Adrenal gland (tissue), 12 donors: ENCODE results near the gene ECE2. TPM values are rescaled to one million over a fixed set of nuclear protein-coding genes. Genes with fewer than 3 reads are reported as not detected.
A peak's percentile ranks its signal among the peaks of the same experiment; 100 is the strongest.

ENCODE experiments used
- DNase-seq, 7 donors: peaks; one replicate each; pipeline ENCODE4 v3.0.0-alpha.2; 2019 to 2020
- H3K27ac ChIP-seq, 5 donors: fragments of 200-600 bp; sonication (generic) in 4 of 5; 1 replicate in 3 of 5; 2 replicates in 2 of 5; pipeline versions ENCODE4 v1.5.1 to v1.8.0; 2016 to 2020; ENCODE audit warnings: mild to moderate bottlenecking in 1 of 5
- H3K27me3 ChIP-seq: fragments of 200-600 bp; 2 replicates; pipeline ENCODE4 v1.8.0; 2021
- H3K36me3 ChIP-seq, 2 donors: fragments of 200-600 bp; replicated peaks in 1 of 2; 1 replicate in 1 of 2; 2 replicates in 1 of 2; pipeline versions ENCODE4 v1.5.1 to v1.8.0; 2018 to 2022
- H3K4me1 ChIP-seq, 2 donors: fragments of 200-600 bp; replicated peaks in 1 of 2; 1 replicate in 1 of 2; 2 replicates in 1 of 2; pipeline versions ENCODE4 v1.5.1 to v1.8.0; 2018 to 2021
- H3K4me3 ChIP-seq, 4 donors: fragments of 200-600 bp; sonication (generic) in 3 of 4; one replicate each; pipeline ENCODE4 v1.5.1; 2016 to 2018
- H3K9me3 ChIP-seq, 3 donors: fragments of 200-600 bp; sonication (generic) in 1 of 3; replicated peaks in 1 of 3; 1 replicate in 2 of 3; 2 replicates in 1 of 3; pipeline versions ENCODE4 v1.5.1 to v1.8.0; 2016 to 2021
- POLR2A ChIP-seq, 2 donors: fragments of 450-650 bp; IDR thresholded peaks; one replicate each; pipeline ENCODE4 v1.6.1; 2017; ENCODE audit warnings: antibody characterized with exemption in 2 of 2, mild to moderate bottlenecking in 2 of 2, moderate library complexity in 1 of 2
- WGBS, 4 donors: extraction: QIAGEN DNeasy Blood & Tissue Kit in 2 of 4; methylation state at CpG; one replicate each; pipeline versions ENCODE4 v1.1.5 to v1.1.7; 2013 to 2017; 5-methylcytosine and 5-hydroxymethylcytosine counted together
- intact Hi-C, 2 donors: fragments of 100-400 bp; cut with DNase I; formaldehyde crosslinking; loops; one replicate each; pipeline versions ENCODE4 v1.14.1 to v1.15.0; 2022 to 2023
- polyA plus RNA-seq, 3 donors: library from polyadenylated mRNA; stranded (reverse); fragments of 200-250 nt in 2 of 3; fragments of 350-450 nt in 1 of 3; fragmentation: Illumina TruSeq in 1 of 3; extraction: RNeasy Lipid Tissue Mini Kit (QIAGEN cat#74804) in 1 of 3; gene quantifications; one replicate each; pipeline ENCODE4 v1.2.3, GENCODE V29; 2013 to 2014
- total RNA-seq, 9 donors: library from RNA; depleted of rRNA in 4 of 9; stranded (reverse); fragments of >200 nt in 4 of 9; fragments of 120-200 nt in 1 of 9; fragmentation: NEBNext Ultra II Directional in 1 of 9; extraction: Animal tissue kit (Norgen Biotek cat#: 25700) in 1 of 9; gene quantifications; one replicate each; pipeline versions ENCODE4 v1.1.0 to v1.2.4, GENCODE V29; 2013 to 2023
- TF ChIP-seq, protein P1 (sequence below), 6 experiments: fragments of 450-650 bp in 4 of 6; fragments of 200-600 bp in 2 of 6; sonication (generic) in 1 of 6; IDR thresholded peaks; 1 replicate in 5 of 6; 2 replicates in 1 of 6; pipeline versions ENCODE4 v1.5.1 to v1.8.0; 2016 to 2021; ENCODE audit warnings: antibody characterized with exemption in 6 of 6, mild to moderate bottlenecking in 2 of 6, moderate library complexity in 1 of 6
- donor health status: healthy with polysubstance abuse.
- donor health status: Bipolar disorder and iron deficiency.
- donor health status: DM: yes; HTN: yes; CAD: no.
- donor health status: DM: no; HTN: no; CAD: no.
- donor health status: DM: no; HTN: no; CAD: no.
- donor health status: DM: yes; HTN: yes; CAD: no.

ECE2 gene
- total and polyA plus RNA-seq, 12 donors: 0.27 to 15.2 (median 5.8) TPM; not detected in 4

DNA sequence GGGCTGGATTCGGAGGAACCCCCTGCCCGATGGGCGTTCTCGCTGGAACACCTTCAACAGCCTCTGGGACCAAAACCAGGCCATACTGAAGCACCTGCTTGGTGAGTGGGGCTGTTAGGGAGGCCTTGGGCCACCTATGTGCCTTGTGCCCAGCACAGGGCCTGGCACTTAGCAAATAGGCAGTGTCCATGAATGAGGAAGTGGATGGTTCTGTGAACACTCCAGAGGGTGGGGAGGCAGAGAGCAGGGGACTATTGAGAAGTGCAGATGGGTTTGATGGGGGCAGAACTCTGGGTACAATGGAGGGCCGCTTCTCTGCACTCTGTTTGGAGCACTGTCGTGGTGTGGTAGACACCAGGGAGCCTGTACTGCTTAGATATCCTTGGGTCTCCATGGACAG, 1.5 kb downstream of the ECE2 start:
- Histone ChIP-seq H3K4me1 (no peaks in the 10 kb centered on the region), H3K4me3 (no peak overlapping the region), H3K27me3 (peaks cover 6% of the 10 kb centered on the region), H3K27ac (no peak overlapping the region), H3K36me3 (no peaks in the 10 kb centered on the region), H3K9me3 (no peaks in the 10 kb centered on the region)
- intact Hi-C loops: no loop called here
- no peak for DNase-seq
- whole genome bisulfite sequencing, 4 donors: 88 to 97% (median 94%) methylated on average over 3 to 6 of the region's 6 CpGs
- TF ChIP-seq, protein P1, sequence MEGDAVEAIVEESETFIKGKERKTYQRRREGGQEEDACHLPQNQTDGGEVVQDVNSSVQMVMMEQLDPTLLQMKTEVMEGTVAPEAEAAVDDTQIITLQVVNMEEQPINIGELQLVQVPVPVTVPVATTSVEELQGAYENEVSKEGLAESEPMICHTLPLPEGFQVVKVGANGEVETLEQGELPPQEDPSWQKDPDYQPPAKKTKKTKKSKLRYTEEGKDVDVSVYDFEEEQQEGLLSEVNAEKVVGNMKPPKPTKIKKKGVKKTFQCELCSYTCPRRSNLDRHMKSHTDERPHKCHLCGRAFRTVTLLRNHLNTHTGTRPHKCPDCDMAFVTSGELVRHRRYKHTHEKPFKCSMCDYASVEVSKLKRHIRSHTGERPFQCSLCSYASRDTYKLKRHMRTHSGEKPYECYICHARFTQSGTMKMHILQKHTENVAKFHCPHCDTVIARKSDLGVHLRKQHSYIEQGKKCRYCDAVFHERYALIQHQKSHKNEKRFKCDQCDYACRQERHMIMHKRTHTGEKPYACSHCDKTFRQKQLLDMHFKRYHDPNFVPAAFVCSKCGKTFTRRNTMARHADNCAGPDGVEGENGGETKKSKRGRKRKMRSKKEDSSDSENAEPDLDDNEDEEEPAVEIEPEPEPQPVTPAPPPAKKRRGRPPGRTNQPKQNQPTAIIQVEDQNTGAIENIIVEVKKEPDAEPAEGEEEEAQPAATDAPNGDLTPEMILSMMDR (IDR thresholded peaks at IDR 0.05): no peak

DNA sequence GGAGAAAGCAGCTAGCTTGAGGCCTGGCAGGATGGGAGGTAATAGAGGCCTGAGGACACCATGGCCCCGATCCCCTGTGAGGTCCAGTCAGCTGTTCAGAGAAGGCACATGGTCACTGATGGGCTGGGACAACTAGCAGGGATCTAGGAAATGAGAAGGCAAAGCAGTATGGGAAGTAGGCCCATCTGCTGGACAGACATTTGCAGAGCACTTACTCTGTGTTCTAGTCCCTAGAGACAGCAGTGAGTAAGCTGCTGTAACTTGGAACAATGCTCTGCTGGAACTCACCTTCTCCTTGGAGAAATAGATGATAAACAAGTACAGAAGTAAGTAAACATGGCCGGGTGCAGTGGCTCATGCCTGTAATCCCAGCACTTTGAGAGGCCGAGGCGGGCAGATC, 7.1 kb downstream of the ECE2 start:
- WGBS, 4 donors: 89 to 95% (median 94%) methylated on average over 4 of the region's 4 CpGs
- intact Hi-C loops: loop anchor here in 1 of 2 donors (10.0 kb wide), 1 partner anchor 388 kb away; no protein-coding TSS in a partner anchor

DNA sequence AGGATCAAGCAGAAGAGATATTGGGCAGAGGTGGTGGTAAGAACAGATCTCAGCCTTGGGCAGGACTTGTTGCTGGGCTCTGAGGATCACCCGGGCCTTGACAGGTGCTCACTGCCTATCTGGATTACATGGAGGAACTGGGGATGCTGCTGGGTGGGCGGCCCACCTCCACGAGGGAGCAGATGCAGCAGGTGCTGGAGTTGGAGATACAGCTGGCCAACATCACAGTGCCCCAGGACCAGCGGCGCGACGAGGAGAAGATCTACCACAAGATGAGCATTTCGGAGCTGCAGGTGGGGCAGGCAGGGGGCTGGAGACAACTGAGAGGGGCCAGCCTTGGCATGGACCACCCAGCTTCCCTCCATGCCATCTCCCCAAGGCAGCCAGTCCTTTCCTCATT, 7.9 kb downstream of the ECE2 start:
- WGBS, 4 donors: 84 to 90% (median 86%) methylated on average over 3 to 8 of the region's 8 CpGs
- intact Hi-C loops: loop anchor here in 1 of 2 donors (10.0 kb wide), 1 partner anchor 389 kb away; no protein-coding TSS in a partner anchor
- H3K4me3 ChIP-seq: no peak overlapping the region
- H3K4me1 ChIP-seq: no peaks in the 10 kb centered on the region
- TF ChIP-seq POLR2A (IDR thresholded peaks at IDR 0.05): no peak
- TF ChIP-seq, protein P1 (IDR thresholded peaks at IDR 0.05): no peak
- no peaks in the 10 kb centered on the region for H3K9me3 ChIP-seq
- no peak for DNase-seq
- no peaks in the 10 kb centered on the region for H3K36me3 ChIP-seq
- H3K27me3 ChIP-seq: no peaks in the 10 kb centered on the region
- H3K27ac ChIP-seq: no peak overlapping the region

More for the DNA sequence above, 7.1 kb downstream of the ECE2 start:
- no peaks in the 10 kb centered on the region for H3K36me3 ChIP-seq
- H3K27ac ChIP-seq: no peak overlapping the region
- H3K9me3 ChIP-seq: no peaks in the 10 kb centered on the region
- no peak for TF ChIP-seq POLR2A (IDR thresholded peaks at IDR 0.05)
- no peak overlapping the region for H3K4me3 ChIP-seq
- no peaks in the 10 kb centered on the region for H3K27me3 ChIP-seq
- no peak for DNase-seq
- no peaks in the 10 kb centered on the region for H3K4me1 ChIP-seq

GRCh38 chr3:184284696-184285095, 8.9 kb downstream of the ECE2 start:
- H3K27me3 ChIP-seq: no peaks in the 10 kb centered on the region
- intact Hi-C loops: loop anchor here in 1 of 2 donors (10.0 kb wide), 1 partner anchor 390 kb away; no protein-coding TSS in a partner anchor
- H3K36me3 ChIP-seq: no peaks in the 10 kb centered on the region
- no peaks in the 10 kb centered on the region for H3K9me3 ChIP-seq
- H3K4me1 ChIP-seq: no peaks in the 10 kb centered on the region
- H3K27ac ChIP-seq: no peak overlapping the region
- 7 to 18% (median 11%) methylated on average over 3 to 4 of the region's 4 CpGs for WGBS, 4 donors
- TF ChIP-seq POLR2A (IDR thresholded peaks at IDR 0.05): no peak
- TF ChIP-seq, protein P1 (IDR thresholded peaks at IDR 0.05): peak; percentile 11 to 59 (median 52)
- DNase-seq: peak; percentile 71 to 87 (median 78)
- H3K4me3 ChIP-seq: no peak overlapping the region

DNA sequence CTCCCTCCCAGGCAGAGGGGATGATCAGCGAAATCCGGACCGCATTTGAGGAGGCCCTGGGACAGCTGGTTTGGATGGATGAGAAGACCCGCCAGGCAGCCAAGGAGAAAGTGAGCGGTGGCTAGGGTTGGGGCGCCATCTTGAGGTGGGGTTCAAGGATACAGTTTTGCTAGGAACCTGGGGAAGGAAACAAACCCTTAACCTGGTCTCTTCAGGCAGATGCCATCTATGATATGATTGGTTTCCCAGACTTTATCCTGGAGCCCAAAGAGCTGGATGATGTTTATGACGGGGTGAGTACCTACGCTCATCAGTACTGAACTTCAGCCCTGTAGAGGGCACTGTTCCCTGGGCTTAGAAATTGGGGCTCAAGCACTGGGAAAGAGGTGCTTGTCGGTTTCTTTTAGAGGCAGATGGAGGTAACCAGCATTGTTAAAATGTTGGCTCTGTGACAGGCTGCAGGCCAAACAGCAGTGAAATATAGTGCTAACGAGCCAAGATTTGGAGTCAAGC, 13.7 kb downstream of the ECE2 start:
- WGBS, 4 donors: 4 to 12% (median 8%) methylated on average over 10 of the region's 10 CpGs
- H3K27ac ChIP-seq: no peak overlapping the region
- no peaks in the 10 kb centered on the region for H3K4me1 ChIP-seq
- H3K27me3 ChIP-seq: no peaks in the 10 kb centered on the region
- H3K9me3 ChIP-seq: no peaks in the 10 kb centered on the region
- H3K36me3 ChIP-seq: no peaks in the 10 kb centered on the region
- DNase-seq: peak in 5 of 7 donors; percentile 46 to 73 (median 59)
- no peak for TF ChIP-seq POLR2A (IDR thresholded peaks at IDR 0.05)
- TF ChIP-seq, protein P1 (IDR thresholded peaks at IDR 0.05): peak; percentile 42 to 62 (median 50)
- intact Hi-C loops: loop anchor here in 1 of 2 donors (10.0 kb wide), 1 partner anchor 395 kb away; no protein-coding TSS in a partner anchor
- no peak overlapping the region for H3K4me3 ChIP-seq
